Measurements from ENCODE around the gene USP15.

DNA sequence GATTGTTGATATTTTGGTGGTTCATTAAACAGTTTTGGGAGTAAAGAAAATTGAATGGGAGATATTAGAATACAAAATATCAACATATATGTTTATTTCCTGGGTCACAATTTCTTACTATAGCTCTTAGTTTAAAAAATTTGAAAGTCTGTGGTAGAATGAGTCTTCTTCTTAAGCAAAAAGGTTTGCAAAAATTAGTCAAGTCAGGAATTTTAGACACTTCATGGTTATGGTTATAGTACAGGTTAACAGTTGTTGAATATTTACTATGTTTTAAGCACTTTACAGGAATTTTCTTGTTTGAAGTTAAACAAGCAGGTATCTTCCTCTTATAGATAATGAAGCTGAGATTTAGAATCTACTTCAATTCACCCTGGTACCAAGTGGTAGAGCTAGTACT, 56.8 kb downstream of the USP15 start:
- TF ChIP-seq, protein P1, sequence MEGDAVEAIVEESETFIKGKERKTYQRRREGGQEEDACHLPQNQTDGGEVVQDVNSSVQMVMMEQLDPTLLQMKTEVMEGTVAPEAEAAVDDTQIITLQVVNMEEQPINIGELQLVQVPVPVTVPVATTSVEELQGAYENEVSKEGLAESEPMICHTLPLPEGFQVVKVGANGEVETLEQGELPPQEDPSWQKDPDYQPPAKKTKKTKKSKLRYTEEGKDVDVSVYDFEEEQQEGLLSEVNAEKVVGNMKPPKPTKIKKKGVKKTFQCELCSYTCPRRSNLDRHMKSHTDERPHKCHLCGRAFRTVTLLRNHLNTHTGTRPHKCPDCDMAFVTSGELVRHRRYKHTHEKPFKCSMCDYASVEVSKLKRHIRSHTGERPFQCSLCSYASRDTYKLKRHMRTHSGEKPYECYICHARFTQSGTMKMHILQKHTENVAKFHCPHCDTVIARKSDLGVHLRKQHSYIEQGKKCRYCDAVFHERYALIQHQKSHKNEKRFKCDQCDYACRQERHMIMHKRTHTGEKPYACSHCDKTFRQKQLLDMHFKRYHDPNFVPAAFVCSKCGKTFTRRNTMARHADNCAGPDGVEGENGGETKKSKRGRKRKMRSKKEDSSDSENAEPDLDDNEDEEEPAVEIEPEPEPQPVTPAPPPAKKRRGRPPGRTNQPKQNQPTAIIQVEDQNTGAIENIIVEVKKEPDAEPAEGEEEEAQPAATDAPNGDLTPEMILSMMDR (IDR thresholded peaks at IDR 0.05; ENCODE audit: low read depth, low read length, poor library complexity, severe bottlenecking) = no peak
- TF ChIP-seq EZH2phosphoT487 (IDR thresholded peaks at IDR 0.05; ENCODE audit: borderline replicate concordance, low read length) = no peak
